HG03139 (cell line): ENCODE results near the gene FEM1B.

Source experiments
- ATAC-seq: cut with Tn5 transposase; IDR thresholded peaks from one replicate; pipeline ENCODE4 v1.9.1; 2021; ENCODE audit not compliant: unreplicated experiment

Gene FEM1B

GRCh38 chr15:68258692-68259091 lies 18.9 kb upstream of the FEM1B start:
- ATAC-seq: no peak

GRCh38 chr15:68259883-68260282 lies 17.7 kb upstream of the FEM1B start:
- no peak for ATAC-seq

- ATAC-seq: no peak
Measured at GRCh38 chr15:68261241-68261640, 16.3 kb upstream of the FEM1B start.

GRCh38 chr15:68261980-68262379 lies 15.6 kb upstream of the FEM1B start:
- ATAC-seq: no peak

- no peak for ATAC-seq
Measured at GRCh38 chr15:68262514-68263356, 14.8 kb upstream of the FEM1B start.

GRCh38 chr15:68264282-68264681 lies 13.3 kb upstream of the FEM1B start:
- no peak for ATAC-seq

GRCh38 chr15:68265081-68265480 lies 12.5 kb upstream of the FEM1B start:
- ATAC-seq: no peak

- ATAC-seq: no peak
Measured at GRCh38 chr15:68265674-68266073, 11.9 kb upstream of the FEM1B start.

- no peak for ATAC-seq
Measured at GRCh38 chr15:68268405-68268804, 9.1 kb upstream of the FEM1B start.

- no peak for ATAC-seq
Measured at GRCh38 chr15:68271854-68272471, 5.6 kb upstream of the FEM1B start.

- ATAC-seq: no peak
Measured at GRCh38 chr15:68272721-68273271, 4.7 kb upstream of the FEM1B start.

GRCh38 chr15:68274201-68274848 lies 3.2 kb upstream of the FEM1B start:
- no peak for ATAC-seq

- ATAC-seq: no peak
Measured at GRCh38 chr15:68275165-68275746, 2.3 kb upstream of the FEM1B start.

- no peak for ATAC-seq
Measured at GRCh38 chr15:68276668-68277067, 877 bp upstream of the FEM1B start.

- ATAC-seq: no peak
Measured at GRCh38 chr15:68277131-68277602, 378 bp upstream of the FEM1B start.

GRCh38 chr15:68278345-68278594 lies 725 bp downstream of the FEM1B start:
- ATAC-seq: peak; percentile 43

GRCh38 chr15:68278595-68279405 lies 1.3 kb downstream of the FEM1B start:
- ATAC-seq: no peak

GRCh38 chr15:68279779-68280753 lies 2.5 kb downstream of the FEM1B start:
- ATAC-seq: no peak

- no peak for ATAC-seq
Measured at GRCh38 chr15:68281008-68281407, 3.5 kb downstream of the FEM1B start.

- no peak for ATAC-seq
Measured at GRCh38 chr15:68283401-68283800, 5.9 kb downstream of the FEM1B start.
